Measurements from ENCODE around the gene FBLN7. TPM values are rescaled to one million over a fixed set of nuclear protein-coding genes. Genes with fewer than 3 reads are reported as not detected.

Gene FBLN7
- total RNA-seq, 1 experiment from 2014 or later = 0.14 TPM

DNA sequence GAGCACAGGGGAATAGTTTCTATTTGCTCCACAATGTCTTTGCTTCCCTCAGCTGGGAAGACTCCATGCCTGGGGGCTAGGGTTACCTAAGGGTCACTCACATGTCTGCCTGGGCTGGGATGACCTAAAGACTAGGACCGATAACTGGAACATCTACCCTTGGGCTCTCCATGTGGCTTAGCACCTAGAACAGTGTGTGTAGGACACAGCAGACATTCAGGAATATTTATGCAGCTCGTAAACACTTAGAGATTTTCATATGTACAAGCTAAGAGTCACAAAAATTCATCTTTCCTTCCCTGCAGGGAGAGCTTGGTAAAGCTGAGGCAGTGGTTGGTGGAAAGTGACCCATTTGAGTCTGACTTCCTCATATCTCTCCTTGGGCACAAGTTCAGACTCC, 55.8 kb downstream of the FBLN7 start:
- H3K27ac Mint-ChIP-seq (ENCODE audit: low read depth, unreplicated experiment) = no peak overlapping the region
- DNase-seq (ENCODE audit: unreplicated experiment) = no peak
- POLR2A ChIA-PET = no interaction called here
- no TSS peak for BruUV-seq (replicated peaks)
- TF ChIP-seq, protein P1, sequence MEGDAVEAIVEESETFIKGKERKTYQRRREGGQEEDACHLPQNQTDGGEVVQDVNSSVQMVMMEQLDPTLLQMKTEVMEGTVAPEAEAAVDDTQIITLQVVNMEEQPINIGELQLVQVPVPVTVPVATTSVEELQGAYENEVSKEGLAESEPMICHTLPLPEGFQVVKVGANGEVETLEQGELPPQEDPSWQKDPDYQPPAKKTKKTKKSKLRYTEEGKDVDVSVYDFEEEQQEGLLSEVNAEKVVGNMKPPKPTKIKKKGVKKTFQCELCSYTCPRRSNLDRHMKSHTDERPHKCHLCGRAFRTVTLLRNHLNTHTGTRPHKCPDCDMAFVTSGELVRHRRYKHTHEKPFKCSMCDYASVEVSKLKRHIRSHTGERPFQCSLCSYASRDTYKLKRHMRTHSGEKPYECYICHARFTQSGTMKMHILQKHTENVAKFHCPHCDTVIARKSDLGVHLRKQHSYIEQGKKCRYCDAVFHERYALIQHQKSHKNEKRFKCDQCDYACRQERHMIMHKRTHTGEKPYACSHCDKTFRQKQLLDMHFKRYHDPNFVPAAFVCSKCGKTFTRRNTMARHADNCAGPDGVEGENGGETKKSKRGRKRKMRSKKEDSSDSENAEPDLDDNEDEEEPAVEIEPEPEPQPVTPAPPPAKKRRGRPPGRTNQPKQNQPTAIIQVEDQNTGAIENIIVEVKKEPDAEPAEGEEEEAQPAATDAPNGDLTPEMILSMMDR (IDR thresholded peaks at IDR 0.05; ENCODE audit: unreplicated experiment) = no peak
- H3K36me3 Mint-ChIP-seq (ENCODE audit: insufficient read depth, unreplicated experiment) = no peaks in the 10 kb centered on the region
- intact Hi-C loops (cut with micrococcal nuclease) = no loop called here
- no peaks in the 10 kb centered on the region for H3K4me1 Mint-ChIP-seq (ENCODE audit: insufficient read depth, unreplicated experiment)
- no peak overlapping the region for H3K4me3 Mint-ChIP-seq (ENCODE audit: unreplicated experiment)
- CTCF ChIA-PET = interaction anchor here (0.5 kb wide), 1 partner anchor 94 kb away, joined by 4 read pairs; no protein-coding TSS in a partner anchor
- no peaks in the 10 kb centered on the region for H3K27me3 Mint-ChIP-seq (ENCODE audit: insufficient read depth, unreplicated experiment)
- no peaks in the 10 kb centered on the region for H3K9me3 Mint-ChIP-seq (ENCODE audit: unreplicated experiment)

DNA sequence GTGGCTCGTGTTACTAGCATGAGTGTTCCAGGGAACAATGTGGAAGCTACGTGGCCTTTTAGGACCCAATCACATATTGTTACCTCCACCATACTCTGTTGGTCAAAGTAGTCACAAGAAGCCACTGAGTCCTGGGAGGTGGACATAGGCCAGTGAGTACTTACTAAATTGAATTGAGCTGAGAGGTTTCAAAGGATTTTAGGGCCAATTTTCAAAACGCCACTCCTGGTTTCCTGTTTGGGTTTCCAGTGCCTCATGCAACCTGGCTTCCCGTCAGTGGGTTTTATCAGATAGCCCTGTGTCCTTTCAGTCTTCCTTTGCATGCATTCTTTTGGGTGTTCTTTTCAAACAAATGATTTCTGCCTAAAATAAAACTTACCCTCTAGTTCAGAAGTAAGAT, 56.3 kb downstream of the FBLN7 start:
- DNase-seq (ENCODE audit: unreplicated experiment) = no peak
- POLR2A ChIA-PET = no interaction called here
- no peaks in the 10 kb centered on the region for H3K27me3 Mint-ChIP-seq (ENCODE audit: insufficient read depth, unreplicated experiment)
- no peaks in the 10 kb centered on the region for H3K4me1 Mint-ChIP-seq (ENCODE audit: insufficient read depth, unreplicated experiment)
- H3K4me3 Mint-ChIP-seq (ENCODE audit: unreplicated experiment) = no peak overlapping the region
- no peaks in the 10 kb centered on the region for H3K36me3 Mint-ChIP-seq (ENCODE audit: insufficient read depth, unreplicated experiment)
- BruUV-seq (replicated peaks) = no TSS peak
- TF ChIP-seq, protein P1 (IDR thresholded peaks at IDR 0.05; ENCODE audit: unreplicated experiment) = no peak
- H3K27ac Mint-ChIP-seq (ENCODE audit: low read depth, unreplicated experiment) = no peak overlapping the region
- intact Hi-C loops (cut with micrococcal nuclease) = no loop called here
- CTCF ChIA-PET = interaction anchor here (0.5 kb wide), 1 partner anchor 94 kb away, joined by 4 read pairs; no protein-coding TSS in a partner anchor
- H3K9me3 Mint-ChIP-seq (ENCODE audit: unreplicated experiment) = no peaks in the 10 kb centered on the region

DNA sequence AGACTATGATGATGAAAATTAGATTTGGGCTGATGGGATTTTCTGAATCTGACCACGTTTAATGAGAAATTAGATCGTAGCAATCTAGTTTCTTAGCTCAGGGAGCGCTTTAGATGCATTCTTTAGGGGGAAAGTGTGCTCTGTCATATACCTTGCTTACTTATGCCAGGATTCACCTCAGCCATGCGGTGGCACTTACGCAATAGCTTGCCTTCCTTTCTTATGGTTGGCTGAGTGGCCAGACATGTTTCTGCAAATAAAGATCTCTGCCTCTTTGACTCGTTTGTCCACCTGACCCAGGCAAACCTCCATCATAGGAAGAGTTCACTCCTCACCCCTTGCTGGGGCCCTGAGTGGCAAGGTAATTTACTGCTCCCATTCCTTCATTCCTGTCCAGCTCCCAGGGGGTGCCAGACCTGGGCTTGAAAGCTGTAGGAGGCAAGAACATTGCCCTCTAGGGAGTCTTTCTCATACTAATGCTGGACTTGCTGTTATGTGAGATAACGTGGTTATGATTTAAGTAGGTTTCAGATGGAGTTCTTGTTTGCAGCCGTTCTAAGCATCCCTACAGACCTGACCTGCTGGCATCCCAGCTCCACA, 57.1 kb downstream of the FBLN7 start:
- DNase-seq (ENCODE audit: unreplicated experiment) = peak; percentile 3
- intact Hi-C loops (cut with micrococcal nuclease) = no loop called here

DNA sequence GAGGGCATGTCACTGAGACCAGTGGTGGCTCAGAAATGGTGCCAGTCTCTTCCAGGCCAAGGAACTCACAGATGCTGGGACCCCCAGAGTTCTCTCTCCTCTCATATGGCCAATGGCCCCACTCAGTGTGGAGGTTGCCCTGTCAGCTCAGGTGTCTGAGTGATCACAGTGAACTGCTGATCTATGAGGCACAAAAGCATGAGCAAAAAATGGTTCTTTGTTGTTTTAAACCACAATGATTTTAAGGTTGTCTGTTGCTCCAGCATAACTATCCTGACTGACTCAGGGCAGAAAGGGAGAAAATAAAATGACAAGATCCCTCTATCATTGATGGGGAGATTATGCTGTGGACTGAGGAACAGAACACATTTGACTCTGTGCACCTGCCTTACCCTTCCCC, 57.8 kb downstream of the FBLN7 start:
- BruUV-seq (replicated peaks) = no TSS peak
- H3K4me1 Mint-ChIP-seq (ENCODE audit: insufficient read depth, unreplicated experiment) = no peaks in the 10 kb centered on the region
- H3K36me3 Mint-ChIP-seq (ENCODE audit: insufficient read depth, unreplicated experiment) = no peaks in the 10 kb centered on the region
- H3K27me3 Mint-ChIP-seq (ENCODE audit: insufficient read depth, unreplicated experiment) = no peaks in the 10 kb centered on the region
- H3K9me3 Mint-ChIP-seq (ENCODE audit: unreplicated experiment) = no peaks in the 10 kb centered on the region
- ChIA-PET POLR2A (no interaction called here), CTCF (no interaction called here)
- no peak overlapping the region for H3K27ac Mint-ChIP-seq (ENCODE audit: low read depth, unreplicated experiment)
- TF ChIP-seq, protein P1 (IDR thresholded peaks at IDR 0.05; ENCODE audit: unreplicated experiment) = no peak
- intact Hi-C loops (cut with micrococcal nuclease) = no loop called here
- no peak overlapping the region for H3K4me3 Mint-ChIP-seq (ENCODE audit: unreplicated experiment)
- no peak for DNase-seq (ENCODE audit: unreplicated experiment)

More for the DNA sequence above, 57.1 kb downstream of the FBLN7 start:
- H3K27ac Mint-ChIP-seq (ENCODE audit: low read depth, unreplicated experiment) = no peak overlapping the region
- no TSS peak for BruUV-seq (replicated peaks)
- ChIA-PET CTCF (no interaction called here), POLR2A (no interaction called here)
- TF ChIP-seq, protein P1 (IDR thresholded peaks at IDR 0.05; ENCODE audit: unreplicated experiment) = no peak
- H3K4me3 Mint-ChIP-seq (ENCODE audit: unreplicated experiment) = no peak overlapping the region
- no peaks in the 10 kb centered on the region for H3K4me1 Mint-ChIP-seq (ENCODE audit: insufficient read depth, unreplicated experiment)
- no peaks in the 10 kb centered on the region for H3K9me3 Mint-ChIP-seq (ENCODE audit: unreplicated experiment)
- H3K27me3 Mint-ChIP-seq (ENCODE audit: insufficient read depth, unreplicated experiment) = no peaks in the 10 kb centered on the region
- H3K36me3 Mint-ChIP-seq (ENCODE audit: insufficient read depth, unreplicated experiment) = no peaks in the 10 kb centered on the region

Measured in MCF 10A (cell line).